Stomach (tissue), 9 donors: Measurements from ENCODE around the gene SHOC2. TPM values are rescaled to one million over a fixed set of nuclear protein-coding genes. Genes with fewer than 3 reads are reported as not detected.

Experiments
- DNase-seq, 2 donors: peaks; one replicate each; pipeline versions ENCODE4 v3.0.0 to v3.0.0-alpha.2; 2013 to 2019
- H3K27ac ChIP-seq, 5 donors: fragments of 200-600 bp in 4 of 5; sonication (generic) in 4 of 5; one replicate each; pipeline ENCODE4 v1.5.1; 2013 to 2019; ENCODE audit warnings: mild to moderate bottlenecking in 1 of 5, moderate library complexity in 1 of 5
- H3K27me3 ChIP-seq, 3 donors: fragments of 200-600 bp; sonication (generic); one replicate each; pipeline ENCODE4 v1.5.1; 2017 to 2019; ENCODE audit warnings: mixed run types in 1 of 3
- H3K36me3 ChIP-seq, 4 donors: fragments of 200-600 bp; sonication (generic); 1 replicate in 3 of 4; 2 replicates in 1 of 4; pipeline ENCODE4 v1.5.1; 2016 to 2019
- H3K4me1 ChIP-seq, 4 donors: fragments of 200-600 bp; sonication (generic); one replicate each; pipeline ENCODE4 v1.5.1; 2016 to 2019
- H3K4me3 ChIP-seq, 4 donors: fragments of 200-600 bp; sonication (generic) in 3 of 4; one replicate each; pipeline ENCODE4 v1.5.1; 2016 to 2019; ENCODE audit warnings: mild to moderate bottlenecking in 1 of 4
- H3K9me3 ChIP-seq, 4 donors: fragments of 200-600 bp; sonication (generic); one replicate each; pipeline ENCODE4 v1.5.1; 2016 to 2019
- CTCF ChIP-seq, 7 experiments: fragments of 450-650 bp in 4 of 7; fragments of 200-600 bp in 3 of 7; sonication (generic) in 3 of 7; IDR thresholded peaks; one replicate each; pipeline ENCODE4 v1.5.1; 2016 to 2019; ENCODE audit warnings: antibody characterized with exemption in 7 of 7, control low read depth in 2 of 7, mild to moderate bottlenecking in 1 of 7
- EP300 ChIP-seq: sonication (generic); formaldehyde crosslinking; IDR thresholded peaks from one replicate; pipeline ENCODE4 v1.6.1; 2017; ENCODE audit warnings: antibody characterized with exemption
- POLR2A ChIP-seq, 4 donors: fragments of 450-650 bp; IDR thresholded peaks; one replicate each; pipeline ENCODE4 v1.6.1; 2016; ENCODE audit warnings: antibody characterized with exemption in 4 of 4, control low read depth in 2 of 4, mild to moderate bottlenecking in 1 of 4, moderate library complexity in 1 of 4
- POLR2AphosphoS5 ChIP-seq, 3 donors: sonication (generic); formaldehyde crosslinking; IDR thresholded peaks; one replicate each; pipeline ENCODE4 v1.6.1; 2016; ENCODE audit warnings: antibody characterized with exemption in 3 of 3
- WGBS, 5 donors: extraction: QIAGEN DNeasy Blood & Tissue Kit in 3 of 5; methylation state at CpG; one replicate each; pipeline versions ENCODE4 v1.1.5 to v1.1.7; 2013 to 2018; 5-methylcytosine and 5-hydroxymethylcytosine counted together
- intact Hi-C: fragments of 100-400 bp; cut with DNase I; formaldehyde crosslinking; loops from one replicate; pipeline ENCODE4 v1.15.1; 2023; ENCODE audit warnings: low total_unique reads
- polyA plus RNA-seq, 3 donors: library from polyadenylated mRNA; stranded (reverse); fragments of 200-250 nt; gene quantifications; one replicate each; pipeline ENCODE4 v1.2.3, GENCODE V29; 2013
- total RNA-seq, 5 donors: library from RNA; depleted of rRNA; stranded (reverse); fragments of >200 nt; gene quantifications; one replicate each; pipeline versions ENCODE4 v1.1.0 to v1.2.3, GENCODE V29; 2014 to 2016
- donor health status: healthy with polysubstance abuse.
- donor health status: Bipolar disorder and iron deficiency.
- donor health status: healthy.

The SHOC2 gene
- total and polyA plus RNA-seq, 8 donors = 13.2 to 550 (median 37.6) TPM

- Histone ChIP-seq H3K27me3 (no peaks in the 10 kb centered on the region), H3K4me1 (peaks cover 11 to 50% (median 27%) of the 10 kb centered on the region in 4 donors), H3K36me3 (no peaks in the 10 kb centered on the region), H3K9me3 (no peaks in the 10 kb centered on the region), H3K27ac (no peak overlapping the region), H3K4me3 (no peak overlapping the region)
- 56 to 68% (median 64%) methylated on average over 3 of the region's 3 CpGs for WGBS, 5 donors
- no peak for DNase-seq
- intact Hi-C loops = no loop called here
- TF ChIP-seq EP300 (no peak), POLR2A (IDR thresholded peaks at IDR 0.05) (no peak), POLR2AphosphoS5 (IDR thresholded peaks at IDR 0.05) (no peak), CTCF (IDR thresholded peaks at IDR 0.05) (no peak)
These were observed 54.0 kb downstream of the SHOC2 start for GRCh38 chr10:110973400-110973799.

DNA sequence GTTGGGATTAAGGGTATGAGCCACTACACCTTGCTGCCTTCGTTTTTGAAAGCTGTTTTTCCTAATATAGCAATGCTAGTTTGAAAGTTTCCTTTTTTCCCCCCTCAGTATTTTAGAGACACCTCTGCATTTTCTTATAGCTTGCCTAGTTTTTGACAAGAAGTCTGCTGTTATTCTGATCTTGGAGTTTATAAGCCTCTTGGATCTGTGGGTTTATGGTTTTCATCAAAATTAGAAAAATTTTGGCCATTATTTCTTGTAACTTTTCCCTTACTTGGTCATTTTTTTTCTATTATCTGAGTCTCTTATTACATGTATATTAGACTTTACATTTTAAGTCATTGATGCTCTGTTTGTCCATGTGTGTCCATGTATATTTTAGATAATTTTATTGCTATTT is 57.2 kb downstream of the SHOC2 start:
- intact Hi-C loops = no loop called here
- Histone ChIP-seq H3K27ac (no peak overlapping the region), H3K4me3 (no peak overlapping the region), H3K27me3 (no peaks in the 10 kb centered on the region), H3K4me1 (peaks cover 11 to 44% (median 23%) of the 10 kb centered on the region in 4 donors), H3K9me3 (no peaks in the 10 kb centered on the region), H3K36me3 (no peaks in the 10 kb centered on the region)
- no peak for DNase-seq
- 86 to 100% (median 92%) methylated on average over 1 of the region's 1 CpG for WGBS, 5 donors
- TF ChIP-seq EP300 (no peak), CTCF (IDR thresholded peaks at IDR 0.05) (no peak), POLR2A (IDR thresholded peaks at IDR 0.05) (no peak), POLR2AphosphoS5 (IDR thresholded peaks at IDR 0.05) (no peak)

DNA sequence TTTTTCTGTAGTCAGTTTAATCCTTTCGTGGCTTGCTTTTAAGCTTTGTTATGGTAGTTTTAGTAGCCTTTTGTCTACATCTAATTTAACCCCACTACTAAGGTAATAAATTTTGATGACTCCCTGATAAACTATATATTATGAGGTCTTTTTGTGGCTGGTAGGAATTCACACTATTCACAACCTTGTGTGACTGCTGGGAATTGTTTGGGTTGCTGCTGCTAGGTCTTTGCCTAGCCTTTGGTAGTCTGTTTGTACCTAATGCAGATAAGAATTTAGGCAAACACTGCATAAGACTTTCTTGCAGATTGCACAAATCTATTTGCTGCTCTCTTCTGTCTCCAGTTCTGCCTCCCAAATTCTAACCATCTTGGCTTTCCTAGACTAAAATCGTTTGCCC is 58.3 kb downstream of the SHOC2 start:
- Histone ChIP-seq H3K9me3 (no peaks in the 10 kb centered on the region), H3K27ac (no peak overlapping the region), H3K4me1 (peaks cover 7 to 35% (median 18%) of the 10 kb centered on the region in 4 donors), H3K4me3 (no peak overlapping the region), H3K36me3 (no peaks in the 10 kb centered on the region), H3K27me3 (no peaks in the 10 kb centered on the region)
- WGBS, 5 donors = 33 to 52% (median 41%) methylated on average over 2 of the region's 2 CpGs
- intact Hi-C loops = no loop called here
- no peak for DNase-seq
- no peak for TF ChIP-seq POLR2AphosphoS5 (IDR thresholded peaks at IDR 0.05)
- TF ChIP-seq CTCF (IDR thresholded peaks at IDR 0.05) = no peak
- no peak for TF ChIP-seq EP300
- no peak for TF ChIP-seq POLR2A (IDR thresholded peaks at IDR 0.05)

- no peak for DNase-seq
- intact Hi-C loops = no loop called here
- H3K27me3 ChIP-seq = no peaks in the 10 kb centered on the region
- H3K9me3 ChIP-seq = no peaks in the 10 kb centered on the region
- 91 to 98% (median 95%) methylated on average over 2 of the region's 2 CpGs for WGBS, 5 donors
- no peak overlapping the region for H3K4me3 ChIP-seq
- TF ChIP-seq POLR2AphosphoS5 (IDR thresholded peaks at IDR 0.05) (no peak), EP300 (no peak)
- H3K27ac ChIP-seq = no peak overlapping the region
- peaks cover 4 to 29% (median 15%) of the 10 kb centered on the region in 4 donors for H3K4me1 ChIP-seq
- no peaks in the 10 kb centered on the region for H3K36me3 ChIP-seq
These were observed 58.8 kb downstream of the SHOC2 start for GRCh38 chr10:110978204-110978603.

DNA sequence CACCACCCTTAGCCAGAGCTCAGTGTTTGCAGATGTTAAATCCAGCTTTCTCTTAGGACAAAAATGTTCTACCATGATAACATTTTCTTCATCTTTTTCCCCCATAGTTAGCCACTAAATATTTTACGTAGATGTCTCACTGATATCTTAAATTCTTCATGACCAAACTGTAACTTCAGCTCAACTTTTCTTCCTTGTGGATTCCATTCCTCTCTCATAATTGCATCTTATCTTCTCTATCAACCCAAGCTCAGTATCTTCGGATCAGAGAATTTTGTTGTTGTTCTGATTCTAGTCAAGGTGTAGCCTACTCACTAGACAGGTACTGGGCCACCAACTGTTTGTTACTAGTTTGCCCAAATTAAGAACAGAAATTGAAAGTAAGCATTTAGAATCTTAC is 60.2 kb downstream of the SHOC2 start:
- intact Hi-C loops = no loop called here
- Histone ChIP-seq H3K36me3 (no peaks in the 10 kb centered on the region), H3K27me3 (no peaks in the 10 kb centered on the region), H3K9me3 (no peaks in the 10 kb centered on the region), H3K4me1 (peaks cover 4 to 28% (median 17%) of the 10 kb centered on the region in 4 donors), H3K27ac (no peak overlapping the region), H3K4me3 (no peak overlapping the region)
- no peak for DNase-seq
- WGBS, 5 donors = 93 to 96% (median 95%) methylated on average over 2 of the region's 2 CpGs
- TF ChIP-seq EP300 = no peak
- TF ChIP-seq POLR2A (IDR thresholded peaks at IDR 0.05) = no peak
- no peak for TF ChIP-seq CTCF (IDR thresholded peaks at IDR 0.05)
- TF ChIP-seq POLR2AphosphoS5 (IDR thresholded peaks at IDR 0.05) = no peak
